Measurements from ENCODE around the gene ETHE1.

- TF ChIP-seq CTCF (IDR thresholded peaks at IDR 0.05; ENCODE audit: poor library complexity, severe bottlenecking) (no peak), EP300 (conservative IDR thresholded peaks at IDR 0.05; ENCODE audit: poor library complexity, severe bottlenecking) (no peak), EZH2 (IDR thresholded peaks at IDR 0.05; ENCODE audit: borderline replicate concordance, insufficient read depth, low read length, poor library complexity, severe bottlenecking) (no peak), POLR2AphosphoS5 (IDR thresholded peaks at IDR 0.05) (no peak), MXI1 (conservative IDR thresholded peaks at IDR 0.05; ENCODE audit: poor library complexity, severe bottlenecking) (no peak)
Measured at GRCh38 chr19:43486412-43486811, 40.6 kb downstream of the ETHE1 start.
